BJ (cell line): ENCODE results near the gene ADGB. TPM values are rescaled to one million over a fixed set of nuclear protein-coding genes. Genes with fewer than 3 reads are reported as not detected.
"Not testable (repeated sequence)": the region's sequence is repeated elsewhere in the genome, so short reads cannot be mapped to it uniquely, and the experiment has no call there.

Source experiments
- CTCF ChIA-PET: fragments of 350-600 bp; formaldehyde crosslinking; extraction: SDS; loops from one replicate; lab custom pipeline; 2021; ENCODE audit warnings: antibody characterized with exemption, inconsistent platforms; lab: Yijun Ruan, JAX
- POLR2A ChIA-PET: fragments of 300-600 bp; sonication (Branson Sonifier 250); formaldehyde crosslinking; extraction: SDS; loops from one replicate; lab custom pipeline; 2021; ENCODE audit warnings: antibody characterized with exemption; lab: Charles Lee
- DNase-seq: peaks from one replicate; pipeline ENCODE4 v3.0.0-alpha.2; 2011; ENCODE audit warnings: low read depth
- H3K27me3 ChIP-seq: 2 replicates; pipeline ENCODE4 v1.6.0; 2011; ENCODE audit warnings: low read length; ENCODE audit not compliant: control insufficient read depth, insufficient read depth
- H3K36me3 ChIP-seq: 2 replicates; pipeline ENCODE4 v1.5.1; 2011; ENCODE audit warnings: low read length; ENCODE audit not compliant: control insufficient read depth, insufficient read depth
- H3K4me3 ChIP-seq: 2 replicates; pipeline ENCODE4 v1.5.1; 2011; ENCODE audit warnings: low read depth, mild to moderate bottlenecking, control low read depth, low read length
- polyA plus RNA-seq: library from polyadenylated mRNA; depleted of rRNA; stranded (reverse); fragments of >200 nt; gene quantifications from 2 replicates; pipeline ENCODE4 v1.2.3, GENCODE V29; 2011
- TF ChIP-seq, protein P1 (sequence below): IDR thresholded peaks from 2 replicates; pipeline ENCODE4 v1.5.1; 2011; ENCODE audit warnings: low read depth, mild to moderate bottlenecking, control low read depth, inconsistent platforms, low read length, moderate library complexity; ENCODE audit not compliant: insufficient read depth

Gene ADGB
- polyA plus RNA-seq, 1 experiment = not detected

DNA sequence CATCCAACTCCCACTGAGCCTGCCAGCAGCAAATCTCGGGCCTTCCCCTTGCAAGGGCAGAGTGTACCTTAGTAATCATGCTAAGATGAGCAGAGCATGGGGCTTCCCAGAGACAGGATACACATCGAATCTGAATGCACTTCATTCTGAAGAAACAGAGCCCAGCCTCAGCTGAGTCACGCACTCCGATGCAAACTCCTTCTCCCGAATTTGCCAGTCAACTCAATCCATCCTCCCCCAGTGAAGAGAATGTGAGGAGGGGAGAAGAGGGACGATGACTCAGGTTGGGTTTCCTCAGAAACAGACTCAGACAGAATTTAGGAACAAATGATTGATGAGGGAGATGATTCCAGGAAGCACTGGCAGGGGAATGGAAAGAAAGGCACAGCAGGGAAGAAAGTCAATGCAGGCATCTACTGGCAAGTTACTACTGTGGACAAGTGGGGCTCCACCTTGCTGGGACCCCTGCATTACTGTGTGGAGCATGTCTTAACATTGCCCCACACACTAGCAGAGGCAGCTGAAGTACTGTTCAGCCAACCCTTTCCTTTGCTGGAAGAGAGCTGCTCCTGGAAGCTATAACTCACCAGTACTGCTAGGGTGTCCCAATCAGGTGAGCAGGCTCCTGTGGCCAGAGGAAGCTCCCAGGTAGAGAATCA, 251.6 kb downstream of the ADGB start:
- ChIA-PET CTCF (interaction anchor here (1.1 kb wide), 1 partner anchor 433 kb away, joined by 3 read pairs; no protein-coding TSS in a partner anchor), POLR2A (interaction anchor here (0.6 kb wide), 1 partner anchor 282 kb away, joined by 3 read pairs; no protein-coding TSS in a partner anchor)
- Histone ChIP-seq H3K4me3 (no peak overlapping the region), H3K36me3 (no peaks in the 10 kb centered on the region), H3K27me3 (no peaks in the 10 kb centered on the region; the same call in 1 of the 2 replicates)
- no peak for DNase-seq
- TF ChIP-seq, protein P1, sequence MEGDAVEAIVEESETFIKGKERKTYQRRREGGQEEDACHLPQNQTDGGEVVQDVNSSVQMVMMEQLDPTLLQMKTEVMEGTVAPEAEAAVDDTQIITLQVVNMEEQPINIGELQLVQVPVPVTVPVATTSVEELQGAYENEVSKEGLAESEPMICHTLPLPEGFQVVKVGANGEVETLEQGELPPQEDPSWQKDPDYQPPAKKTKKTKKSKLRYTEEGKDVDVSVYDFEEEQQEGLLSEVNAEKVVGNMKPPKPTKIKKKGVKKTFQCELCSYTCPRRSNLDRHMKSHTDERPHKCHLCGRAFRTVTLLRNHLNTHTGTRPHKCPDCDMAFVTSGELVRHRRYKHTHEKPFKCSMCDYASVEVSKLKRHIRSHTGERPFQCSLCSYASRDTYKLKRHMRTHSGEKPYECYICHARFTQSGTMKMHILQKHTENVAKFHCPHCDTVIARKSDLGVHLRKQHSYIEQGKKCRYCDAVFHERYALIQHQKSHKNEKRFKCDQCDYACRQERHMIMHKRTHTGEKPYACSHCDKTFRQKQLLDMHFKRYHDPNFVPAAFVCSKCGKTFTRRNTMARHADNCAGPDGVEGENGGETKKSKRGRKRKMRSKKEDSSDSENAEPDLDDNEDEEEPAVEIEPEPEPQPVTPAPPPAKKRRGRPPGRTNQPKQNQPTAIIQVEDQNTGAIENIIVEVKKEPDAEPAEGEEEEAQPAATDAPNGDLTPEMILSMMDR = no peak

DNA sequence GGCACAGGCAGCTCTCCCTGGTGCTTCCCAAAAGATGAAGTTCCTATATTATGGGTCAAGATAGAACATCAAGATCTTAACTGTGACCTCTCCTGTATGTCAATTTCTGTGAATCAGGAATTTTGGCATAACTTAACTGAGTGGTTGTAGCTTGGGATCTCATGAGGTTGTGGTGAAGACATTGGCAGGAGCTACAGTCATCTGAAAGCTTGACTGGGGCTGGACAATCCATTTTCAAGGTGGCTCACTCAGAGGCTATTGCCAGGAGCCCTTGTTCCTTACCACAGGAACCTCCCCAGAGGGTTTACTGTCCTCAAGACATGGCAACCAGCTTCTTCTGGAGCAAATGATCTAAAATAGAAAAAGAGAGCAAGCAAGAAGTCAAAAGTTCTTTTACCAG, 252.2 kb downstream of the ADGB start:
- DNase-seq = no peak
- ChIA-PET POLR2A (no interaction called here), CTCF (interaction anchor here (1.1 kb wide), 1 partner anchor 433 kb away, joined by 3 read pairs; no protein-coding TSS in a partner anchor)
- TF ChIP-seq, protein P1 = no peak
- no peaks in the 10 kb centered on the region for H3K36me3 ChIP-seq
- H3K27me3 ChIP-seq = no peaks in the 10 kb centered on the region; the same call in 1 of the 2 replicates
- H3K4me3 ChIP-seq = no peak overlapping the region

DNA sequence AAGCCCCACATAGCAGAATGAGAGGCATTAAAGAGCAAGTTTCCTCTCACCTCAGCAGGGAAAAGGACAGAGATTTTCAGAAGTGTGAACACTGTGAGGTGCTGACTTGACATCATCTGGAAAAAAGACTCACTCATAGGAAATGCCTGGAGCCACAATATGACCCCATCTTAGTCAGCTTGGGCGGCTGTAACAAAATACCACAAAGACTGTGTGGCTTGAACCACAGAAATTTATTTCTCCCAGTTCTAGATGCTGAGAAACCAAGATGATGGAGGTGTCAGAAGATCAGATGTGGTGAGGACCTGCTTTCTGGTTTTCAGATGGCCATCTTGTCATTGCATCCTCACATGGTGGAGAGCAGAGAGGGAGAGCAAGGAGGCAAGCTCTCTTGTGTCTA, 253.1 kb downstream of the ADGB start:
- no peak overlapping the region for H3K4me3 ChIP-seq
- peak; percentile 69 for DNase-seq
- TF ChIP-seq, protein P1 = no peak
- H3K36me3 ChIP-seq = no peaks in the 10 kb centered on the region
- H3K27me3 ChIP-seq = no peaks in the 10 kb centered on the region; the same call in 1 of the 2 replicates
- POLR2A ChIA-PET = no interaction called here
- CTCF ChIA-PET = no interaction called here

DNA sequence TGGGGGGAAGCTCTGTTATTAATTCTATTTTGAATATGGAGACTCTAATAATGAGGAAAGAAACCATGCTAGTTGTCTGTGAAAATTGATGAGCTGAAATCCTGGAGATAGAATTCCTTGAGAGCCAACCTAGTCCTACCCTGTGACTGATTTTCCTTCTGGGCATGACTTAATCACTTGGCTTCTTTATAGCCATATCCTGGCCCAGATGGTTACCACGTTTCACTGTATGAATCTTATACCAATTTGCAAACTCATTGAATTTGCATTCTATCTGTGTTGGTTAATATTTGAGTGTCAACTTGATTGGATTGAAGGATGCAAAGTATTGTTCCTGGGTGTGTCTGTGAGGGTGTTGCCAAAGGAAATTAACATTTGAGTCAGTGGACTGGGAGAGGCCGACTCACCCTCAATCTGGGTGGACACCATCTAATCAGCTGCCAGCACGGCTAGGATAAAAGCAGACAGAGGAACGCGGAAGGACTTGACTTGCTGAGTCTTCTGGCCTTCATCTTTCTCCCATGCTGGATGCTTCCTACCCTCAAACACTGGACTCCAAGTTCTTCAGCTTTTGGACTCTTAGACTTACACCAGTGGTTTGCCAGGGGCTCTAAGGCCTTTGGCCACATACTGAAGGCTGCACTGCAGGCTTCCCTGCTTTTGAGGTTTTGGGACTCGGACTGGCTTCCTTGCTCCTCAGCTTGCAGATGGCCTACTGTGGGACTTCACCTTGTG, 255.9 kb downstream of the ADGB start:
- H3K27me3 ChIP-seq, H3K4me3 ChIP-seq, H3K36me3 ChIP-seq, POLR2A ChIA-PET, DNase-seq: not testable (repeated sequence)
- CTCF ChIA-PET = interaction anchor here (1.7 kb wide), 1 partner anchor 431 kb away, joined by 5 read pairs; no protein-coding TSS in a partner anchor

DNA sequence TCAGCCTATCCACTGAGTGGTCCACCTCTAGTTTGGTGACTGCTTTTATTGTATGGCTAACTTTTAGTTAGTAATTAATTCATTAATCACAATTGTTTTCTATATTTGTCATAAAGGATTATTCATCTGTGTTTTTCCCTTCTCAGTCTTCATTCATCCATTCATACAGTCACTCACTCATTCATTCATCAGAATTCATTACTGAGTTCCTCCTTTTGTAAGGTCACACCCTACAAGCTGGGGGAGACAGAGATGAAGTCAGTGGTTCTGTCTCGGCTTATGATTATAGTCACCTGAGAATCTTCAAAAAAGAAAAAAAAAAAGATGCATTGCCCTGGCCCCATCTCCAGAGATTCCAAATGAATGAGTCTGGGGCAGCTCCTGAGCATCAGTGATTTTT, 257.1 kb downstream of the ADGB start:
- CTCF ChIA-PET = interaction anchor here (0.6 to 1.6 kb wide), 6 partner anchors 9 to 534 kb away, joined by 3 to 4 read pairs (median 4); no protein-coding TSS in a partner anchor
- H3K27me3 ChIP-seq = no peaks in the 10 kb centered on the region; the same call in 1 of the 2 replicates
- TF ChIP-seq, protein P1 = no peak
- no peak for DNase-seq
- no peak overlapping the region for H3K4me3 ChIP-seq
- POLR2A ChIA-PET = no interaction called here
- no peaks in the 10 kb centered on the region for H3K36me3 ChIP-seq
